GM19043 (cell line): ENCODE measurements around the gene TTC32.

ENCODE experiments used
- ATAC-seq: cut with Tn5 transposase; IDR thresholded peaks from one replicate; pipeline ENCODE4 v1.9.1; 2021; ENCODE audit warnings: low read depth; ENCODE audit not compliant: unreplicated experiment

Gene TTC32

GRCh38 chr2:19854596-19855541, 46.9 kb downstream of the TTC32 start:
- ATAC-seq = no peak

GRCh38 chr2:19851116-19851695, 50.6 kb downstream of the TTC32 start:
- no peak for ATAC-seq

GRCh38 chr2:19850056-19851050, 51.4 kb downstream of the TTC32 start:
- ATAC-seq = no peak

GRCh38 chr2:19848952-19849351, 52.8 kb downstream of the TTC32 start:
- ATAC-seq = no peak

- ATAC-seq = no peak
Observed at GRCh38 chr2:19848029-19848750, 53.6 kb downstream of the TTC32 start.

GRCh38 chr2:19847486-19847885, 54.3 kb downstream of the TTC32 start:
- no peak for ATAC-seq
